Measurements from ENCODE around the gene EPB41. TPM values are rescaled to one million over a fixed set of nuclear protein-coding genes. Genes with fewer than 3 reads are reported as not detected.

The EPB41 gene
- total and polyA plus RNA-seq, 2 of the 4 experiments (the other 2 are of a cell fraction): 4.6 to 10.0 TPM

- peaks cover 94% of the 10 kb centered on the region for H4K20me1 ChIP-seq (ENCODE audit: insufficient read depth, low read length)
- H3K9me1 ChIP-seq (ENCODE audit: insufficient read depth, low read length): peaks cover 21% of the 10 kb centered on the region
- H2AK5ac ChIP-seq (ENCODE audit: low read depth, low read length): no peak overlapping the region
- in situ Hi-C loops (cut with MboI; ENCODE audit: low sequenced_read_pairs) (no loop called here), dilution Hi-C loops (cut with HindIII; ENCODE audit: low sequenced_read_pairs, unreplicated experiment) (no loop called here), intact Hi-C loops (cut with micrococcal nuclease) (no loop called here)
- no CpG with 5 or more reads among the region's 4 CpGs for WGBS, 2 experiments (ENCODE audit: extremely low coverage in 2 of 2, insufficient read length in 1 of 2)
- POLR2A ChIA-PET (ENCODE audit: unreplicated experiment): no interaction called here
- no peak overlapping the region for H3K56ac ChIP-seq (ENCODE audit: extremely low read depth, insufficient read depth, low read length)
- no peaks in the 10 kb centered on the region for H3K27me3 ChIP-seq (ENCODE audit: control insufficient read depth, insufficient read depth, low read length)
- H3K79me1 ChIP-seq (ENCODE audit: low read depth in 1 of 2, low read length in 2 of 2): peaks cover 27 to 79% of the 10 kb centered on the region in 2 experiments
- CTCF ChIA-PET: no interaction called here
- no peak overlapping the region for H2AFZ ChIP-seq (replicated peaks; ENCODE audit: low read length, poor library complexity)
- no peak overlapping the region for H2BK20ac ChIP-seq (ENCODE audit: low read depth, low read length)
- H3K9me3 ChIP-seq (ENCODE audit: control insufficient read depth, insufficient read depth, low read length): no peaks in the 10 kb centered on the region
- H3K4ac ChIP-seq (ENCODE audit: low read depth, low read length): no peak overlapping the region
- H3K36me3 ChIP-seq (ENCODE audit: control insufficient read depth, insufficient read depth, low read length): peaks cover 29% of the 10 kb centered on the region
- no peak for ATAC-seq (ENCODE audit: low read depth)
- H4K5ac ChIP-seq (ENCODE audit: low read depth, low read length): no peak overlapping the region
- H3K9ac ChIP-seq (ENCODE audit: low read depth, low read length): no peak overlapping the region
- no peak overlapping the region for H2BK15ac ChIP-seq (ENCODE audit: low read depth, low read length)
- peaks cover 7% of the 10 kb centered on the region; the same call in 1 of the 2 replicates for H3K4me1 ChIP-seq (ENCODE audit: control insufficient read depth, insufficient read depth, low read length)
- no peak overlapping the region for H4K91ac ChIP-seq (ENCODE audit: insufficient read depth, low read depth, low read length)
- H3K14ac ChIP-seq (replicated peaks; ENCODE audit: low read depth, low read length): no peak overlapping the region
- H2BK5ac ChIP-seq (ENCODE audit: low read depth, low read length, poor library complexity, severe bottlenecking): no peak overlapping the region
- H4K8ac ChIP-seq (ENCODE audit: low read depth in 2 of 2, low read length in 2 of 2): no peak overlapping the region
- H3K23ac ChIP-seq (ENCODE audit: low read depth, low read length): no peak overlapping the region
- no peak for DNase-seq
- no peak overlapping the region for H3K4me3 ChIP-seq (ENCODE audit: insufficient read depth, low read depth, low read length)
- no peak overlapping the region for H2BK120ac ChIP-seq (ENCODE audit: low read depth, low read length)
- BruUV-seq (replicated peaks): no TSS peak
- H3K4me2 ChIP-seq (ENCODE audit: low read depth, low read length): no peak overlapping the region
- no peak for TF ChIP-seq ELK1 (IDR thresholded peaks at IDR 0.05; ENCODE audit: borderline replicate concordance, low read depth, low read length)
- TF ChIP-seq RCOR1 (IDR thresholded peaks at IDR 0.05; ENCODE audit: insufficient replicate concordance, low read length): no peak
- no peak for TF ChIP-seq BHLHE40 (IDR thresholded peaks at IDR 0.05; ENCODE audit: low read depth, low read length)
- no peak for TF ChIP-seq MAZ (IDR thresholded peaks at IDR 0.05; ENCODE audit: borderline replicate concordance, low read depth, low read length)
- TF ChIP-seq CEBPB (IDR thresholded peaks at IDR 0.05; ENCODE audit: low read depth, low read length): no peak
- no peak for TF ChIP-seq CTCF (conservative IDR thresholded peaks at IDR 0.05; ENCODE audit: low read depth, low read length)
- no peak for TF ChIP-seq FOS (IDR thresholded peaks at IDR 0.05; ENCODE audit: low read depth, low read length)
- no peak for TF ChIP-seq RAD21 (IDR thresholded peaks at IDR 0.05; ENCODE audit: low read length)
- no peak for TF ChIP-seq SMC3 (IDR thresholded peaks at IDR 0.05; ENCODE audit: low read depth, low read length)
- no peak for TF ChIP-seq MXI1 (IDR thresholded peaks at IDR 0.05; ENCODE audit: borderline replicate concordance, low read depth, low read length)
- TF ChIP-seq RFX5 (IDR thresholded peaks at IDR 0.05; ENCODE audit: low read depth, low read length): no peak
- H3K27ac ChIP-seq (ENCODE audit: insufficient read depth, low read length): no peak overlapping the region
- H2AK9ac ChIP-seq (replicated peaks; ENCODE audit: low read depth, low read length, poor library complexity): no peak overlapping the region
- no peak overlapping the region for H3K18ac ChIP-seq (ENCODE audit: low read depth, low read length)
Measured at GRCh38 chr1:29164588-29164987, 250.2 kb downstream of the EPB41 start.

All from IMR-90 (cell line).